Effector CD4-positive, alpha-beta T cell (primary cell): ENCODE results near the gene KIAA1614.

Experiments used
- DNase-seq: peaks from one replicate; pipeline ENCODE4 v3.0.0-alpha.2; 2020

KIAA1614 gene

GRCh38 chr1:180907313-180908055 is 5.2 kb upstream of the KIAA1614 start:
- no peak for DNase-seq

- no peak for DNase-seq
Measured at GRCh38 chr1:180908074-180908765, 4.5 kb upstream of the KIAA1614 start.

DNA sequence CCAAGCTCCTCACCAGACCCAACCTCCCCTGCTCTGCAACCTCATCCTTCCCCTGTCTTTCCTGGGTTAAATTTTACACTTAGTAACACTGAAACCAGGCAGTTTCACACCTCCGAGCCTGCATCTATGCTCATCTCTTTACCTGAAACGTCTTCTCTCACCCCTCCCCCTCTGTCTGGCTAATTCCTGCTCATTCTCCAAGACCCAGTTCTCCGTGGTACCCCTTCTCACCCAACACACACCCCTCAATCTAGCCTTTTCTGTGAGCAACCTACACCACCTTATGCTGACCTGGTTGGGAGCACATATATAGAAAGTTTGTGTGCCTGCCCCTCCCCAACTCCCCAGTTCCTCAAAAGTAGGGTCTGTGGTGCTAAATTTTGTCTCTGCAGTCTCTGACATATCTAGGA is 3.7 kb upstream of the KIAA1614 start:
- DNase-seq = no peak

- no peak for DNase-seq
Measured at GRCh38 chr1:180909462-180909976, 3.2 kb upstream of the KIAA1614 start.

- DNase-seq = no peak
Measured at GRCh38 chr1:180911640-180912191, 981 bp upstream of the KIAA1614 start.

DNA sequence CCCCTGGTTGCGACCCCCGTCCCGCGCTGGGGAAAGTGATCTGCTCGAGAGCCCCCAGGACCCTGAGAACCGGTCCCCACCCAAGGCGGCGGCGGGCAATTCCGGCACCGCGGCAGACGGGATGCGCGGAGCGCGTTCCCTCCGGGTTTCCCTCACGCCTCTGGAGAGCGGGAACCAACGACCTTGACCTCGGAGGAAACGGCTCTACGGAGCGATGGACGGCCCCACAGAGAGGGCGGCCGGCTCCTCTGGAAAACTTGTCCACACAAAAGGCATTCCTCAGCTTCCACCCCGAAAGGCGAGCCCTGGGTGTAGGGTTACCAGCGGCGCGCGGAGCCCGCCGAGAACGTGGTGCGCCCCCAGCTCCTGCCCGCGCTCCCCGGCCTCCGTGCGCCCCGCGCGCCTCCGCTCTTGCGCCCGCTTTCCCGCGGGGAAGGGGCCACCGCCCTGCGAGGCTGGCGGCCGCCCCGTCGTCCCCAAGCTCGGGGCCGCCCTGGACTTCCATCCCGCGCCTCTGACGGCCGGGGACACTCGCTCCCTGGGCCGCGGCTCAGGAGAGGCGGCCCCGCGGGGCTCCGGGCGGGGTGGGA is 391 bp upstream of the KIAA1614 start:
- DNase-seq = no peak

- no peak for DNase-seq
Measured at GRCh38 chr1:180915426-180915965, 2.8 kb downstream of the KIAA1614 start.

- DNase-seq = no peak
Measured at GRCh38 chr1:180916012-180916770, 3.5 kb downstream of the KIAA1614 start.

DNA sequence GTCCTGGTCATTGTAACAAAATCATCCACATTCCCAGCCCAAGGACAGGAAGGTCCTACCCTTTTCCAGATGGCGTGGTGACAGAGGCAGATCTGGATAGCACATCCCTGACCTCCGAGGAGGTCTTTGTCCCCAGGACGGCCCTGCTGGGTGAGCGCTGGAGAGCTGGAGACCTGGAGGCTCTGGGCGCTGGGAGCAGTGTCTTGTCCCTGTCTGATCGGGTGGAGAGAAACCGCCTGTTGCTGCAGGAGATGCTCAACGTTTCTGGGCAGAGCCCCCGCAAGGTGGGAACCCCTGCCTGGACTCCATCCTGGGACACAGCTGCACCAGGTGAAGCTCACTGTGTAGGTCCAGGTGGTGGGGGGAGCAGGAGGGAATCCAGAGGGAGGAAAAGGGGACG is 4.1 kb downstream of the KIAA1614 start:
- no peak for DNase-seq

DNA sequence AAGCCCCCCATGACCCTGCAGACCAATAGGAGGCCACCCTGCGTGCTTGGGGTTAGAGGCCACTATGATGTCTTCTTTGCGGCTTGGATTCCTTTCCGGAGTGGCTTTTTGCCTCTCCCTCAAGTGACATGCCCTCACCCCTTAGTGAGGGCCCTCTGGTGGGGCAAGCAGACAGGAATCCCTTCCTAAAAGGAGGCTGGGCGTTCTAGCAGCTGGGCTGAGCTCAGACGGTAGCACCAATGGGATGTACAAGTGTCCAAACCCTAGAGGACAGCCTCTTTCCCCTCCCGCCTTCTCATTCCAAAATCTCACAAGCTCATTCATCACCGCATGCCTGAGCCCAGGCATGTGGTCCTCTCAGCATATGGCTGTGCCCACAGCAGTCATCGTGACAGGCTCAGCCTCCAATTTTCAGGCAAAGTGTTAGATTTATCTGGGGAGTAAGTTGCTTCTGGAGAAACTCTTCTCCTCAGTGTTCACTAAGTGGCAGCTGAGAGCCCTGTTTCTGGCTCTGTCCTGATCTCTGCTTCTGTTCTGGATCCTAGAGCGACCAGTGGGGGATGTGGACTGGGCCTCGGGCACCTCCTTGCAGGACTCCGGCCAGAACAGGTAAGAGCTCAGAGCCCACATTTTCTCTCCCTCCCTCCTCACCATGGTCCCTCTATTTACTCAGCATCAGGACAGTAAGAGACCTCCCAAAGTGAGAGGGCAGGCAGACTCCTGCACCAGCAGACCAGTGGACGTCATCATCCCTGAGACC is 4.8 kb downstream of the KIAA1614 start:
- no peak for DNase-seq

- no peak for DNase-seq
Measured at GRCh38 chr1:180918519-180918918, 5.8 kb downstream of the KIAA1614 start.

GRCh38 chr1:180919183-180919700 is 6.5 kb downstream of the KIAA1614 start:
- DNase-seq = no peak

DNA sequence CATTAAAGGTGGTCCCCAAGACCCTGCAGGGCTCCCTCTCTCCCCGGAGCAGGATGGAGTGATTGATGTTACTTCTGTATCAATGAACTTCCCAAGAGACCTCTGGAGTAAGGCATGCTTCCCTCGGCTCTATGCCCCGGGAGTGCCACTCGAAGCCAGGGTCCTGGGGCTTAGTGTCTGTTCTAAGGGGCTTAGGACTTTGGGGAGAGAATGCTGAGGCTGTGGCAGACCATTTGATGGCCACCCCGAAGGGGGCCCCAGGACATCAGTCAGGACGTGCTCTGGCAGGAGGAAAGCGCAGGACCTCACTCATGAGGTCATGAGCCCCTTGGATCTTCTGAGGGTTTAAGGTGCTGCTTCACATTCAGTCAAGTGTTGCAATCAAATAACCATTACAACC is 7.5 kb downstream of the KIAA1614 start:
- DNase-seq = no peak

- DNase-seq = no peak
Measured at GRCh38 chr1:180920702-180921101, 8.0 kb downstream of the KIAA1614 start.

GRCh38 chr1:180921386-180921785 is 8.7 kb downstream of the KIAA1614 start:
- no peak for DNase-seq

DNA sequence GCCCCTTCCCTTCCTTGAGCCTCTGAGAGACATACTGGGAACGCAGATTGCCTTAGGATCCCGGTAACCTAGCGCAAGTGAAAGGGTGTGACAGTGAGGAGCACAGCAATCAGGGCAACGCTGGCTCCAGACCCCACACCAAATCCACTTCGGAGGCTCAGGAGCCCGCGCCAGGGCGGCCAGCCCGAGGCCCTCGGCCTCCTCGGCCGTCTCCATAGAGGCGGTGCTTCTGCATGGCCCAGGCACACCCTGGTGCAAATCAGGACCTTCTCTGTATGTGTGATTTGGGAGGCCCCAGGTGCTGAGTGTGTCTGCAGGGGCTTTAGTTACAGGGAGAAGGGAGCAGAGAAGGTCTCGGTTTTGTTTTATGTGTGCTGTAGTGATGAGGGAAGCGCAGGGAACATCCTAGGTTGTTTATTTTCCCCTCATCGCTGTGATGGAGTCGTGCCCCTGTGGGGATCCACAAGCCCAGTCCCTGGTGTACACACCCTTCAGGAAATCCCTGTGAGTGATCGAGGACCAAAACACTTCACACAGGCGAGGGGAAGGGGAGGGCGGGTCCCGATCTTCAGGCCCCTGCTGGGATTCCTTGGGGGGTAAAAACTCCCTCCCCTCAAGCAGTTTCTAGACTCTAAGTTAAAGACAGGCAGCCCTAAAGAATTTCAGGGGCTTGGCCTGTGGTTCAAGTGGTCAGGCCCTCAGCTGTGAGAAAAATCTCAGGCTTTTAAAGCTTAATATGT is 9.4 kb downstream of the KIAA1614 start:
- DNase-seq = no peak

DNA sequence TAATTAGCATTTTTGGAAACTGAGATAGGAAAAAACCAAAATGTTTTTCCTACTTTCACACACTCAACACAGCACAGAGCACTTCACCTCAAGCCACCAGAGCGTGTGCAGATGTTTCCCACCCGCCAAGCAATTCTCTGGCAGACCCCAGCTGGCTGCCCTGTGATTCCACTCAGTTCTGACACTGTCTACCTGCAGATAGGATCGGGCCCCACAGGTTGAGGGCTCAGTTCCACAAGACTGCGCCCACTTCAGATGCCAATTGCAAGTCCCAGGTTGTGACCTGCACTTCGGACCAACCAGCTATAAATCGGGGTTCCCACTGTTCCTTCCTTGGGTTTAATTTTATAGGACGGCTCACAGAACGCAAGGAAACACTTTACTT is 9.9 kb downstream of the KIAA1614 start:
- DNase-seq = no peak

GRCh38 chr1:180923021-180923841 is 10.5 kb downstream of the KIAA1614 start:
- no peak for DNase-seq

- DNase-seq = no peak
Measured at GRCh38 chr1:180923887-180924286, 11.2 kb downstream of the KIAA1614 start.

DNA sequence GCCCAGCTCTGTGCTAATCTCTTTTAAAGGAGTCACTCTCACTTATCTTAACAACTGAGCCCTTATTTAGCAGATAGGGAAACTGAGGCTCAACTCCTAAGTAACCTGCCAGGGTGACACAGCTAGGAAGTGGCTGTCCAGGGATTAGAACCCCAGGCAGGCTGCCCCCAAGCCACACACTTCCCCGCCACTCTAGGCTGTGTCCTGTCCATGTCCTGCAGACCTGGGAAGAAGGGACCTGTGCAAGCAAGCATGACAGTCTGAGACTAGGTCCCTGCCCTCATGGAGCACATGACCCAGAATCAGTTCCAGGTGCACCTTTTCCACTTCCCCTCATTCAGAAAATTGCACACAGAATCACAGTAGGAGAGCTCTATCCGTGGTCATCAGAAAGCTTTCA is 12.2 kb downstream of the KIAA1614 start:
- no peak for DNase-seq
